Measurements from ENCODE around the gene MSL1.

- TF ChIP-seq POLR2AphosphoS5 (IDR thresholded peaks at IDR 0.05) (no peak), CTCF (IDR thresholded peaks at IDR 0.05) (no peak)
These were observed 52.0 kb downstream of the MSL1 start for GRCh38 chr17:40173778-40174135.
